HEK293 (cell line): ENCODE results near the gene CERKL.

ENCODE experiments used
- CTCF ChIP-seq: fragments of 450-650 bp; formaldehyde crosslinking; IDR thresholded peaks from 2 replicates; pipeline ENCODE4 v1.5.1; 2016; ENCODE audit warnings: missing biosample characterization, missing genetic modification characterization
- PBX3 ChIP-seq: sonication (generic); formaldehyde crosslinking; IDR thresholded peaks from 2 replicates; pipeline ENCODE4 v1.8.1; 2022; ENCODE audit warnings: mild to moderate bottlenecking, moderate library complexity, missing genetic modification reagents
- ZNF302 ChIP-seq: fragments of 450-650 bp; formaldehyde crosslinking; IDR thresholded peaks from 2 replicates; pipeline ENCODE4 v1.5.1; 2016; ENCODE audit warnings: missing biosample characterization, missing genetic modification characterization, low read depth

GRCh38 chr2:181621779-181622490 lies 35.0 kb downstream of the CERKL start:
- TF ChIP-seq PBX3 (CRISPR knock-in tag), result no peak
- TF ChIP-seq CTCF (tag by site-specific recombination), result no peak
- TF ChIP-seq ZNF302 (tag by site-specific recombination), result no peak
